ENCODE measurements around the gene ZNF467.

Gene ZNF467, protein sequence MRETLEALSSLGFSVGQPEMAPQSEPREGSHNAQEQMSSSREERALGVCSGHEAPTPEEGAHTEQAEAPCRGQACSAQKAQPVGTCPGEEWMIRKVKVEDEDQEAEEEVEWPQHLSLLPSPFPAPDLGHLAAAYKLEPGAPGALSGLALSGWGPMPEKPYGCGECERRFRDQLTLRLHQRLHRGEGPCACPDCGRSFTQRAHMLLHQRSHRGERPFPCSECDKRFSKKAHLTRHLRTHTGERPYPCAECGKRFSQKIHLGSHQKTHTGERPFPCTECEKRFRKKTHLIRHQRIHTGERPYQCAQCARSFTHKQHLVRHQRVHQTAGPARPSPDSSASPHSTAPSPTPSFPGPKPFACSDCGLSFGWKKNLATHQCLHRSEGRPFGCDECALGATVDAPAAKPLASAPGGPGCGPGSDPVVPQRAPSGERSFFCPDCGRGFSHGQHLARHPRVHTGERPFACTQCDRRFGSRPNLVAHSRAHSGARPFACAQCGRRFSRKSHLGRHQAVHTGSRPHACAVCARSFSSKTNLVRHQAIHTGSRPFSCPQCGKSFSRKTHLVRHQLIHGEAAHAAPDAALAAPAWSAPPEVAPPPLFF

DNA sequence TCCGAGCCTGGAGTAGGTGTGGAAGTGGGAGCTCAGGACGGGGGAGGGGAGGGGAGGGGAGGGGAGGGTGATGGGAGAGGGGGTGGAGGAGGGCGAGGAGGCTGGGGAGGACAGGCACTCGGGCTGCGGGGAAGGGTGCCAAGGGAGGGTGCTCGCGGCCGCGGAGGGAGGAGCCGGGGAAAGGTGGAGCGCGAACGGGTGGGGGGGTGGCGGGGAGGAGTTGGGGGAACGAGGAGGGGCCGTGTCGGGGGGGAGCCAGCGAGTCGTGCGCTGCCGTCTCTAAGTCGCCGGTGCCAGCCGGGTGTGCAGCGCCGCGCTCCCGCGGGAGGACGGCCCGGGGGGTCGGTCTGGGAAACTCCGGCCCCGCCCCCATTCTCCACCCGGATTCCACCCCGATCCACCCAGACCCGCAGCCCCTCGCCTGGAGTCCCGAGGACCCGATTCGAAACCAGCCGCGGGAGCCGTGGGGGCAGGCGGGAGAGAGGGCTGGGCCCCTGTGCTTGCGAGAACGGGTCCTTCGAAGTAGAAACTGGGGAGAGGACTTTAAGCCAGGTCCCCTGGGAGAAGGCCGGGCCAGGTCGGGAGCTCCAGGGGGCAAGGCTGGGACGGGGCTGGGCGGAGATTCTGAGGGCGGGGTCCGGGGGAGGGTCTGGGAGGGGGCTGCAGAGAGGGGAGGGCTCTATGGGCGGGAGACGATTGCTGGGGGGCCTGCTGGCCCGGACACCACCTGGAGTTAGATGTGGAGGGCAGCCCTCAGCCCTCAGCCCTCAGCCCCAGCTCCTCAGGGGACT, at the start of gene ZNF467:
ZNF467 (minus strand) TSS at position 143 of the 791 bp plus-strand sequence. CDS start 2,556 bp downstream, outside the sequence.
- DNase-seq = peak; percentile 19

GRCh38 chr7:149822353-149822943, 49.1 kb upstream of the ZNF467 start:
- no peak for DNase-seq

- no peak for DNase-seq
These were observed 48.1 kb upstream of the ZNF467 start for GRCh38 chr7:149821191-149822148.

GRCh38 chr7:149820622-149821190, 47.3 kb upstream of the ZNF467 start:
- DNase-seq = no peak

DNA sequence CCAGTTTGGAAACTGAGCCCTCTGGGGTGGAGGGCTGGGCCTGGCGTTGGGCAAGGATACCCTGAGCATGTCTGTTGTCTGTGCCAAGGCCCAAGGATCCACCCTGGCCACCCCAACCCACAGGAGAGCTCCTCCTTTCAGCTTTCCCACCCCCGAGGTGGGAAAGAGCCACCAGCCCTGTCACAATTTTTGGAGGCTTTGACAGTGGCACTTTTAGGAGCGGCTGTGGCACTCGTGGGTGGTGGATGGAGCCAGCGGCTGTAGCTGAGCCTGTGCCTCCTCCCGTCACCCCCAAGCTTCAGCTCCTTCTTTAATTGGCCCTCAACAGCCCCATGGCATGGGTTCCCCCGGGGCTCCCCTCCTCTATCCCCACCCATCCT, 46.6 kb upstream of the ZNF467 start:
- DNase-seq = no peak

- DNase-seq = no peak
These were observed 46.0 kb upstream of the ZNF467 start for GRCh38 chr7:149819141-149819960.

DNA sequence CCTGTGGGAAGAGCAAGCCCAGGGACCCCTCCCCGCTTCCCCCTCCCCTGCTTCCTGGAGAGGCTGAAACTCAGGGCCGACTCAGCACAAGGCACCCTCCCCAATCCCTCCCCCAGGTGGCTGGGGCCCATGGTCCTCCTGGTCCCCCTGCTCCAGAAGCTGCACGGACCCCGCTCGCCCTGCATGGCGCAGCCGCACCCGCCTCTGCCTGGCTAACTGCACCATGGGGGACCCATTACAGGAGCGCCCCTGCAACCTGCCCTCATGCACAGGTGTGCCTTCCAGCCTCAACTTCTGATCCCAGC, 45.1 kb upstream of the ZNF467 start:
- DNase-seq = no peak

GRCh38 chr7:149817836-149818535, 44.6 kb upstream of the ZNF467 start:
- no peak for DNase-seq

GRCh38 chr7:149817301-149817771, 43.9 kb upstream of the ZNF467 start:
- no peak for DNase-seq

GRCh38 chr7:149816794-149817193, 43.4 kb upstream of the ZNF467 start:
- DNase-seq = no peak

GRCh38 chr7:149816267-149816751, 42.9 kb upstream of the ZNF467 start:
- DNase-seq = no peak

GRCh38 chr7:149815661-149816266, 42.4 kb upstream of the ZNF467 start:
- no peak for DNase-seq

DNA sequence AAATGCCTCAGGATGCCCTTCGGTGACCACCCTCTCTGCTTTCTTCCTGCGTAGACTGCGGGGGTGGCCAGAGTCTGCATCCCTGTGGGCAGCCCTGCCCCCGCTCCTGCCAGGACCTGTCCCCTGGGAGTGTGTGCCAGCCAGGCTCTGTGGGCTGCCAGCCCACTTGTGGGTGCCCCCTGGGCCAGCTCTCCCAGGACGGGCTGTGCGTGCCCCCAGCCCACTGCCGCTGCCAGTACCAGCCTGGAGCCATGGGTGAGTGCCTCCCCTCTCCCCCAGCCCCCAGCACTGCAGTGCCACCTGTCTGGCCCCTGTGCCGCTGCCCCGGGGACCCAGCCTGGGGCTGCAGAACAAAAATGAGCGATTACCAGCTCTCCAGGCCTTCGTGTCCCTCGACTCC, 41.7 kb upstream of the ZNF467 start:
- no peak for DNase-seq

GRCh38 chr7:149814494-149814893, 41.1 kb upstream of the ZNF467 start:
- DNase-seq = no peak

DNA sequence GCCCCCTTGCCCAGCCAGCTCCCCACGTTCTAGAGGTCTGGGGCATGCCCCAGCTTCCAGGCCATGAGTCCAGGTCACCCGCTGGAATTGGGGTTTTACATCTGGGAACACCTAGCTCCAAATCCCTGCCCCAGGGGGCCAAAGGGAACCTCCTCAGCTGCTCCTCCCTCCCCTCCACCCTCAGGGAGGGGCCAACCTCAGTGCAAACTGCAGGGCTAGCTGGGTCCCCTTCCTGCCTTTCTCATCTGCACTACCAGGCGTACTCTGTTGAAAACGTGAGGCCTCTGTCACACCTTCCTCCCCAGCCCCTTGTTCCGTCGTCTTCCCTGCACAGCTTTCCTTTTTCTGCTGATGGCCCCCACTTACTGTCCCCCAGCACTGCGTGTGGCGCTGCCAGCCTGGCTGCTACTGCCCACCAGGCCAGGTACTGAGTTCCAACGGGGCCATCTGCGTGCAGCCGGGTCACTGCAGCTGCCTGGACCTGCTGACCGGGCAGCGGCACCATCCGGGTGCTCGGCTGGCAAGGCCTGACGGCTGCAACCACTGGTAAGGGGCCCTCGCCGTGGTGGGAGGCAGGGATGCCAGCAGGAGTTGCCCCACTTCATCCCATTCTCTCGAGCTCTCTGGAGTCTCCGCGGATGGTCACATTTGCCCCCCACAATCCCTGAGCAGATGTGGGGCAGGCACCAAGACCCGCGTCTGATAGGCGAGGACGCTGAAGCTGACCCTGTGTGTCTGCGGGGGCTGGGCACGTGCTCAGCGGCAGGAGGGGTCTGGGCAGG, 40.1 kb upstream of the ZNF467 start:
- DNase-seq = no peak

GRCh38 chr7:149811831-149812490, 38.6 kb upstream of the ZNF467 start:
- no peak for DNase-seq

DNA sequence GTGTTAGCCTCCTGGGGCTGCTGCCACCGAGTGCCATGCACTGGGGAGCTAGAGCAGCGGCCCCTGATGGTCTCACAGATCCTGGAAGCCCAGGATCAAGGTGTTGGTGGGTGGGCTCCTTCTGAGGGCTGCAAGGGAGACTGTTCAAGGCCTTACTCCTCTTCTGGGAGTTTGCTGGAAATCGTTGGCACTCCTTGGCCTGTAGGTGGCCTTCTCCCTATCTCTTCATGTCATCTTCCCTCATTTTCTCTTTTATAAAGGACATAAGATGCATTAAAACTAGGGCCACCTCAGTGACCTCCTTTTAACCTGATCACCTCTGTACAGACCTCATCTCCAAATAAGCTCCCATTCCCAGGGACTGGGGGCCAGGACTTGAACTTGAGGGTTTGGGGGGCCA, 37.8 kb upstream of the ZNF467 start:
- no peak for DNase-seq

DNA sequence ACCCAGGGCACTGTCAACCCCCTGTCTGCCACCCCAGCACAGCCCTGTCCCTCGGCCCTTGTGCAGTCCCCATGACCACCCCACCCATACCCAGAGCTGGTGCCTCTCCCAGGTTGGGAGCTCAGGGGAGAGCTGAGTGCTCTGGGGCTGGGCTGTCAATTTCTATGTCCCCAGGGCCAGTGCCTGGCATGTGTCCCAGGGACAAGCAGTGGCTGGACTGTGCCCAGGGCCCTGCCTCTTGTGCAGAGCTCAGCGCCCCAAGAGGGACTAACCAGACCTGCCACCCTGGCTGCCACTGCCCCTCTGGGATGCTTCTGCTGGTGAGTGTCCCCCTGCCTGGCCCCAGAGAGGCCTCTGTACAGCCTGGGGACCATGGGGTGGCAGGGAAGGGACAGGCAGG, 35.8 kb upstream of the ZNF467 start:
- no peak for DNase-seq

All from NCI-H1048 (cell line).